ENCODE data around the gene GLIPR1L2. TPM values are rescaled to one million over a fixed set of nuclear protein-coding genes. Genes with fewer than 3 reads are reported as not detected.
"Not testable (repeated sequence)": the region's sequence is repeated elsewhere in the genome, so short reads cannot be mapped to it uniquely, and the experiment has no call there.

The GLIPR1L2 gene
- total RNA-seq: 0.09 and 0.14 TPM in 2 replicates

DNA sequence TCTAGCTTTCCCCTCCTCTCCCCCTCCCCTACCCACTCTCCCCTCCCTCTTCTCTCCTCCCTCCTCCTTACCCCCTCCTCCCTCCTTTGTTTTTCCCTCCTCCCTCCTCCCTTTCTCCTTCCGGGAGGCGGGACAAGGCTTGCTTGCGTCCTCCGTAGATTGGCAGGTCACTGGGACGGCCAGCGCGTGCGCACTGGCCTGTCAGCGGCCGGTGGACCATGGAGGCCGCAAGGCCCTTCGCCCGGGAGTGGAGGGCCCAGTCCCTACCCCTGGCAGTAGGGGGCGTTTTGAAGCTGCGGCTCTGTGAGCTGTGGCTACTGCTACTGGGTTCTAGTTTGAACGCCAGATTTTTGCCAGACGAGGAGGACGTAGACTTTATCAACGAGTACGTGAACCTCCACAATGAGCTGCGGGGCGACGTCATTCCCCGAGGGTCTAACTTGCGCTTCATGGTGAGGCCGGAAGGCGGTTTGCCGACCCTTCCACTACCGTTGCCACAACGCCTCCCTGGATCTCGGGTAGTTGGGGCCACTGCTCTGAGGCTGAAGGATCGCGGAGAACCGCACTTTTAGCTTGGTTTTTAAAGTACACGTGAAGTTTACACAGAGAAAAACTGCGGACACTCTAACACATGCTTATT, at the start of gene GLIPR1L2:
GLIPR1L2 (plus strand) TSS at position 191 of the 640 bp plus-strand sequence; CDS start at position 219, 28 bp downstream.
- intact Hi-C loops (cut with micrococcal nuclease): loop anchor here (1.0 to 10.0 kb wide), 8 partner anchors 57 to 1168 kb away; partner anchors contain the start of genes ATXN7L3B, GLIPR1, GLIPR1L1 and KRR1

DNA sequence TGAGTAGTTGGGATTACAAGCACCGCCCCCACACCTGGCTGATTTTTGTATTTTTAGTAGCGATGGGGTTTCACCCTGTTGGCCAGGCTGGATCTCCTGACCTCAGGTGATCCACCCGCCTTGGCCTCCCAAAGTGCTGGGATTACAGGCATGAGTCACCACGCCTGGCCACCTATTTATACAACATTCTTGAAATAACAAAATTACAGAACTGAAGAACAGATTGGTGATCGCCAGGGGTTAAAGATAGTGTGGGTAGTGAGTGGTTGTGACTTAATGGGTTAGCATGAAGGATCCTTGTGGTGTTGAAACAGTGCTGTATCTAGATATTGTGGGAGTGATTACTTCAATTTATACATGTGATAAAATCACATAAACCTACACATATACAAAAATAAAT, 49.0 kb upstream of the GLIPR1L2 start:
- intact Hi-C loops (cut with micrococcal nuclease): no loop called here

DNA sequence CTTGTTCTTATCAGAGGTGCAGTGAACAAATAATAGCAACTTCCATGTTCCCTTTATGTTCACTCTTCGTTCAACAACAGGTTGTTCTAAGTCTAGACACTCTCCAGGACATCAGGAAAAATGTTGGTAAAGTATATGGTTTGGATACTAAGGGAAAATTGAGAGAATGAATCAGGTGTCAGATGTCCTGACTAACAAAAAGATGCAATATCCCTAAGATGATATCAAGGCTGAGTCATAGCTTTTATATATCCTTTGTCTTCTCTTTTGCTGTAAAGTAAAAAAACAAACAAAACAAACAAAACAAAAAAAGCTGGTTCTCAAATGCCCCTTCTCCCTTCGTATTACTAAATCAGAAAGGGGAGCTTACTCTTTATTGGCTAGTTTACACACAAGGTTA, 45.4 kb upstream of the GLIPR1L2 start:
- intact Hi-C loops (cut with micrococcal nuclease): no loop called here

DNA sequence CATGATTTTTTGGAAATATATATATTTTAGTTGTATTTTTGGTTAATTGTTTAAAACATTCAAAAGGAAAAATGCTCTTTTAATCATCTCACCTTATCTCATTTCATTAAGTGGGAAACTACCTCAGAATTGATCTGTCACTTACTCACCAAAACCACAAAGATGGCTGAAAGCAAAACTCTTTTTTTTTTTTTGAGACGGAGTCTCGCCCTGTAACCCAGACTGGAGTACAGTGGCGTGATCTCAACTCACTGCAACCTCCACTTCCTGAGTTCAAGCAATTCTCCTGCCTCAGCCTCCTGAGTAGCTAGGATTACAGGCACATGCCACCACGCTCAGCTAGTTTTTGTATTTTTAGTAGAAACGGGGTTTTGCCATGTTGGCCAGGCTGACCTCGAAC, 44.7 kb upstream of the GLIPR1L2 start:
- intact Hi-C loops (cut with micrococcal nuclease): not testable (repeated sequence)

DNA sequence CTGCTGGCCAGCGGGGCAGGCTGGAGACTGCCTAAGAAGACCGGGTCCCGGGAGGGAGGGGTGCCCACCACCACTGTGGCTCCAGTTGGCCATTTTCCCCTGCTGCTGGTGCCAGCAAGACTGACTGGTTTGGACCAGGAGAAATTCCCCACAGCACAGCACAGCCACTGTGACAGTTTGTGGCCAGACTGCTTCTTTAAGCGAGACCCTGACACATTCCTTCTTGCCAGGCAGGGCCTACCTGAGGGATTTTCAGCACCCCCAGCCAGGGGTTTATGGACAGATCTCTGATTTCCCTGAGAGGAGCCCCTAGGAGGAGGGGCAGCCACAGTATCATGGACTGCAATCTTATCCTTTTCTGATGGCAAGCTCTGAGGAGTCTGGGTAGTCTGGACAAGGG, 40.9 kb upstream of the GLIPR1L2 start:
- intact Hi-C loops (cut with micrococcal nuclease): no loop called here

DNA sequence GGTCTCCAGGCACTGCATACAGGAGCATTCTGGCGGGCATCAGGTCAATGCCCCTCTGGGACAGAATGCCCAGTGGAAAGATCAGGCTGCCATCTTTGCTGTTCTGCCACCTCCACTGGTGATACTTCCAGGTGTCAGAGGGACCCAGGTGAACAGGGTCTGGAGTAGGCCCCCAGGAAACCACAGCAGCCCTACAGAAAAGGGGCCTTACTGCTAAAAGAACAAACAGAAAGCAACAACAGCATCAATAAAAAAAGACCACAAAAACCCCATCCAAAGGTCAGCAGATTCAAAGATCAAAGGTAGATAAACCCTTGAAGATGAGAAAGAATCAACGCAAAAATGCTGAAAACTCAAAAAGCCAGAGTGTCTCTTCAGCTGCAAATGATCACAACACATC, 40.5 kb upstream of the GLIPR1L2 start:
- intact Hi-C loops (cut with micrococcal nuclease): no loop called here

DNA sequence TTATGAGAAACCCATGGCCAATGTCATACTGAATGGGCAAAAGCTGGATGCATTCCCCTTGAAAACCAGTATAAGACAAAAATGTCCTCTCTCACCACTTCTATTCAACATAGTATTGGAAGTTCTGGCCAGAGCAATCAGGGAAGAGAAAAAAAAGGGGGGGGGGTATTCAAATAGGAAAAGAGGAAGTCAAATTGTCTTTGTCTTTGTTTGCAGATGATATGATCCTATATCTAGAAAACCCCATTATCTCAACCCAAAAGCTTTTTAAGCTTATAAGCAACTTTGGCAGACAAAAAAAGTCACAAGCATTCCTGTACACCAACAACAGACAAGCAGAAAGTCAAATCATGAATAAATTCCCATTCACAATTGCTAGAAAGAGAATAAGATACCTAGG, 36.9 kb upstream of the GLIPR1L2 start:
- intact Hi-C loops (cut with micrococcal nuclease): no loop called here

DNA sequence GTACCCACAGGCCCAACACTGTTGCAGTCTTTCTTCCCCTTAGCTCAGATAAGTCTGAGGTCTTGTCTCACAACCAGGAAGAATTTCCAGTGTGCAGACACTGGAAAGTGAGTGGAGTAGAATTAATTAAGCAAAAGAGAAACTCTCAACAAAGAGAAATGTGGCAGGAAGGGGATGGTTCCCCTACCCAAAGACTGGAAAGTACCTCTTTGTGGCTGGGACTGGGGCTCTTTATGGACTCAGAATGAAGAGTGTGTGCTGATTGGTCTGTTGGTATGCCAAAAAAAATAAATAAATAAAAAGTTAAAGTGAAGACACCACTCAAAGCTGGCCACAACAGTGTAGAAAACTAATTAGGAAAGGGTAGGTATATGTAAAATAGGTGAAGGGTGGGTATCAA, 30.0 kb upstream of the GLIPR1L2 start:
- intact Hi-C loops (cut with micrococcal nuclease): no loop called here

DNA sequence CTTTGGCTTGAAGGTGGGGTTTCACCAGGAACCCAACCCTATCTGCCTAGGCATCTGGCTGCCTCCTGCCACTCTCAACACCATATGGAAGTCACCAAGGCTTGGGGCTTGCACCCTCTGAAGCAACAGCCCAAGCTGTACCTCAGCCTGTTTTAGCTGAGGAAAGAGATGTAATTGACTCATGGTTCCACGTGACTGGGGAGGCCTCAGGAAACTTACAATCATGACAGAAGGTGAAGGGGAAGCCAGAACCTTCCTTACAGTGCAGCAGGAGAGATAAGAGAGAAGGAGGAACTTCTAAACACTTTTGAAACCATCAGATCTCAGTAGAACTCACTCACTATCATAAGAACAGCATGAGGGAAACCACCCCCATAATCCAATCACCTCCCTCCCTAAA, 29.5 kb upstream of the GLIPR1L2 start:
- intact Hi-C loops (cut with micrococcal nuclease): no loop called here

DNA sequence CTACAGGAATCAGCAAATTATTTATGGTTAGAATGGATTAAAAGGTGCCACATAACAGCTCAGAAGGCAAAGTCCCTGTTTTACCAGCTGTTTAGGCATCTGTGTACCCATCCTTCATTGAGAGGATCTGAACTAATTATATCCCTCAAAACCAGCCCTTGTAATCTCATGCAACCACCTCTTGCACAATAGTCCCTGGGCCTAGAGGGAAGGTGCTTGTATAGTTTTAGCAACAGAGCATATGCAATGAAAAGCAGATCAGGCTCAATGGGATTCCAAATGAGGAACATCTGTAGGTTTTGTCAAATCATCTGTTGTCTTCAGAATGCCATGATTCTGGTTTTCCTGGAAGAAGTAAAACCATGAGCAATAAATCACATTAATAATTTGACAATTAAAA, 26.0 kb upstream of the GLIPR1L2 start:
- intact Hi-C loops (cut with micrococcal nuclease): no loop called here

DNA sequence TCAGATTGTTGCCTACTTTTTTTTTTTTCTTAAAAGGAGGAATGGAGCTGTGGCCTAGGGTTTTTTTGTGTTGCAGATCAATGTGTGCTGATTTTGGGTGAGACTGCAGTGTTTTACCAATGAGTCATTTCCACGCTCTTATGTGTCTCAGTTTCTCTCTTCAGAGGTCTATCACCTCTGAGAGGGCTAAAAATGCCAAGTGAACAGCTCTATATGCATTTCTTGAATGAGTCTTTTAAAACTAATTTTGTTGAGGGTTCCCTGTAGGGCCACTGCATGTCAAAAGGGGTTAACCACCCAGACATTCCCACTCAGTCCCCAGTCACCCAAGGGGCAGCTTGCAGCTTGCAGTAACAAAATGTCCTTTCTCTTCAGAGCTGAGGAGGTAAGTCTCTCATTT, 24.3 kb upstream of the GLIPR1L2 start:
- intact Hi-C loops (cut with micrococcal nuclease): no loop called here

DNA sequence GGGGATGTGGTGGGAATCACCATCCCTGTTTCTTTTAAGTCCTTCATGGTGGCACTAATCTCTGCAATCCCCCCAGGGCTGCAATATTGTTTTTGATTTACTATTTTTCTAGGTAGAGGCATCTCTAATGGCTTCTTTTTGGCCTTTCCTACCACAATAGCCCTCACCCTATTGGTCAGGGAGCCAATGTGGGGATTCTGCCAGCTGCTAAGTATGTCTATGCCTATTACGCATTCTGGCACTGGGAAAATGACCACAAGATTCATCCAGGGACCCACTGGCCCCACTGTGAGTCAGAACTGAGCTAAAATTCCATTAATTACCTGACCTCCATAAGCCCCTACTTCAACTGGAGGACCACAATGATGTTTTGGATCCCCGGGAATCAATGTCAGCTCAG, 15.9 kb upstream of the GLIPR1L2 start:
- intact Hi-C loops (cut with micrococcal nuclease): no loop called here

DNA sequence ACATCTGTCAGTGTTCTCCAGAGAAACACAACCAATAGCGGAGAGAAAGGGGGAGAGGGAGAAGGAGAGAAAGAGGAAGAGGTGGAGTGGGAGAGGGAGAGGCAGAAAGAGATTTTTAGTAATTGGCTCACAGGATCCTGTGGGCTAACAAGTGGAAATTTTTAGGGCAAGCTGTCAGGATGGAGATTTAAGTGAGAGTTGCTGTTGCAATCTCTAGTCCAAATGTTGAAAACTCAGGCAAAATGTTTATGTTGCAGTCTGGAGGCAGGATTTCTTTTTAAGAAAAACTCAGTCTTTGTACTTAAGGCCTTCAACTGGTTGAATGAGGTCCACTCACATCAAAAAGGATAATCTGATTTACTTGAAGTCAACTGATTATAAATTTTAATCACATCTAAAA, 12.5 kb upstream of the GLIPR1L2 start:
- intact Hi-C loops (cut with micrococcal nuclease): no loop called here

DNA sequence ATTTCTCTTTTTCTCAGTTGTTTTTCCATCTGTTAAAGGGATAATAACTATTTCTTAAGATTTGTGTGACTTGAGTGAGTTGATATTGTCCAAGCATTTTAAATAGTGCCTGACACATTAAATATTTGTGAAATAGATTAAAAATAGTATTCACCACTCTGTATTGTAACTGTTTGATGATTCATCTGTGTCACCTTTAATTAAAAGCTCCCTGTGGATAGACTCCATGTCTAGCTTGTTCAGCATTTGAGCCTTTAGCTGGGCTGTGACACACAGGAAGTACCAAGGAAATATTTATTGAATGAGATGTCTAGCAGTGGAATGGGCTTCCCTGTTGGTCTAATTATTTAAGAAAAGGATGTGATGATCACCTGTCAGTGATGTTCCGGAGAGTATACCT, 1.8 kb upstream of the GLIPR1L2 start:
- intact Hi-C loops (cut with micrococcal nuclease): no loop called here

DNA sequence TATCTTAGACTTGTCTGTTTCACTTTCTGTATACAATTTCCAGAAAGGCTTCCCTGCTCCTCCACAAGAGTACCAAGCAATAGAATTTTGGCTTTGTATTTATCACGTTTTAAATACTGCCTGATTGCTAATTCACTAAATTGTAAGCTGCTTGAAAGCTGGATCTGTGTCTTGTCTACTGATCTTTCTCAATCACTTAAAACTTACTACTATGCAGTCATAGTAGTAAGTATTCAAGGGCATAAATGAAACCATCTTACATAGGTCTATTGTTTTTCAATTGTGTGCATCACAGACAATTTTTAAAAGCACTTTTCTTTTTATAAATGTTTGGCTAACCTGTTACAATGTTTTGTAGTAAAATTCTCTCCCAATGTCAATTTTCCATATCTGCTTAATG, 1.2 kb upstream of the GLIPR1L2 start:
- intact Hi-C loops (cut with micrococcal nuclease): loop anchor here (1.0 to 10.0 kb wide), 6 partner anchors 122 to 1169 kb away; partner anchors contain the start of genes ATXN7L3B, KRR1, NAP1L1 and OSBPL8

DNA sequence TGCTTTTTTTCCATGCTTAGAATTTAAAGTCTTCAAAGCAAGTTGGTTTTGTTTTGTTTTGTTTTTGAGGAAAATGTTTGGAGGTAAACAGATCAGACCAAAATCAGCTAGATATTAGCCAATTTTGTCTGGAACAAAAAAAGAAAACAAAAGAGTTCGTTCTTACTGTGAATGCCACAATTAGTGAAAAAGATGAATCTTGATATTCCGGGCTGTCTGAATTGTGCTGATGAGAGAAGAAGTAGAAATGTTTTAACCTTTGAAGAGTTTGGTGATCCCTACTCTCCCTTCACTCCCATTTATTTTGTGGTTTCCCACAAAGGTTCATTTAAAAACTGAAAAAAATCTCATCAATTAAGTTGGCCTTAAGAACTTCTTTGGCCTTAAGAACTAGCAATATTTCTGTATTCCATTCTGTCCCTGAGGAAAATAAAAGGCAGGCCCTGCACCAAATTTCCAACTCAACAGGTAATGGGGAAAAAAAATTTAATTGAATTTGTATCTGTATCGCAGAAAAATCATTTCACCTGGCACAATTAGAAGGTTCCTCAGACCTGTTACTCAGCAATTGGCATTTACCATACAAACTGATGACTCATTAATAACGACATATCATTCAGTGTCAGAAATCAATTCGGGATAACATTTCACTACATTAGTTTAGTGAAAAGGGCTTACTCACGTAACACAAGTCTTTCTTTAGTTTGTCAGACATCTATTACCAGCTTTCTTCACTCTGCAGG, 562 bp upstream of the GLIPR1L2 start:
- intact Hi-C loops (cut with micrococcal nuclease): loop anchor here (1.0 to 10.0 kb wide), 6 partner anchors 121 to 1168 kb away; partner anchors contain the start of genes ATXN7L3B, KRR1, NAP1L1 and OSBPL8

DNA sequence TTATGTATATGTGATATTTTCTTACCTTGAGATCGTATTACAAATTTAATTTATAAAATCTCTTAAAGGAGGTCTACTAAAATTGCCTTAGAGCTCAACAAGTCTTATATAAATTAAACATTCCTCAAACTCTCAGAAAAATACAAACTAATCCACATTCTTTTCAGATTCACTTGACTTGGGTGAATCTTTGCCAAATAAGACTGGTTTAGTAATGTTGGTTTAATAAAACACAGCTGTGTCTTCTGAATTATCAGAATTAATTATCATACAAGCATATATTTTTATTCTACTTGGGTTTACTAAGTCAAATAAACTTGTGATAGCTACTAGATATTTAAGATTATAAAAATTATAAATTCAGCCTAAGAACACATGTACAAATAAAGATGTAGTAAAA, 13.3 kb downstream of the GLIPR1L2 start:
- intact Hi-C loops (cut with micrococcal nuclease): no loop called here

DNA sequence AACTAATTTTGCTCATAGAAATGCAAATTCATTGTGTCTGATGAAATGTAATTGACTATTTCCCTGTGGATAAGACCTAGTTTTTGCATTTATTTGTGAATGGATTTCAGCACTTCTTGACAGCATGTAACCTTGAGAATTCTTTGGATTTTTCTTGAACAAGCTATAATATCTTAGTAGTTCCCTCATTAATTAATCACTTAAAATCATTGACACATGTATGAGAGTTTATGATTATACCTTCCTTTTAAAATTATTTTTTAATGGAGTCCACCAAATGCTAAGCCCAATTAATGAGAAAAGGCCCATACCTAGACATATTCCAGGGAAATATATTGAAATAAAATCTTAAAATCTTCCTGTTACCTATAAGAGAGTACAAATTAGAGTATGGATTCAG, 16.8 kb downstream of the GLIPR1L2 start:
- intact Hi-C loops (cut with micrococcal nuclease): no loop called here

DNA sequence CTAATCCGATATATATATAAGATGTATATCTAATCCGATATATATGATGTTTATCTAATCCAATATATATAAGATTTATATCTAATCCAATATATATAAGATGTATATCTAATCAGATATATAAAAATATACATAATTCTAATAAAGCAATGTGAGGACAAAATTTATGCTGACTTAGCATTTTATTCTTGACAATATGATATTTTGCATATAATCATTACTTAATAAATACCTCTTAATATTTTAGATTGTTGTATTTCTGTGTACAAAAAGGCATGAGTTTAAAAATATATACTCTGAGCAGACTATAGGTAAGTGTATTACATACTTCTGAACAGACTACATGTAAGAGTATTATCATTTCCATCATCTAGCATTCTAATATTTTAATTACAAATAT, 18.9 kb downstream of the GLIPR1L2 start:
- intact Hi-C loops (cut with micrococcal nuclease): no loop called here

DNA sequence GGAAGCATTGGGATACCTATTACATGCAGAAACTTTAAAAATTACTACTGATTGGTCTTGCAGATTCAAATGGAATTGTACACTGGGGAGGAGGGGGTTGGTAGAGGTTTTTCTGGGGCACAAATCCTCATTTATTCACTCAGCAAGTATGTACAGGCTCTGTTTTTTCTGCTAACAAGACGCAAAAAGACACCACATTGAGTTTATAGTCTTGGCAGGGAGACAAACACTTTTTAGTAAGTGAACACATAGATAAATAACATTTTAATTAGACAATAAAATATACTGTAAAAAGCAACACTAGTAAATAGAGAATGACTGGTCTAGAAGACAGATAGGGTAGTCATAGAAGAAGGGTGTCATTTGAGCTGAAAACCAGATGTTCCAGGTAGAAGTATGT, 23.8 kb downstream of the GLIPR1L2 start:
- intact Hi-C loops (cut with micrococcal nuclease): no loop called here

DNA sequence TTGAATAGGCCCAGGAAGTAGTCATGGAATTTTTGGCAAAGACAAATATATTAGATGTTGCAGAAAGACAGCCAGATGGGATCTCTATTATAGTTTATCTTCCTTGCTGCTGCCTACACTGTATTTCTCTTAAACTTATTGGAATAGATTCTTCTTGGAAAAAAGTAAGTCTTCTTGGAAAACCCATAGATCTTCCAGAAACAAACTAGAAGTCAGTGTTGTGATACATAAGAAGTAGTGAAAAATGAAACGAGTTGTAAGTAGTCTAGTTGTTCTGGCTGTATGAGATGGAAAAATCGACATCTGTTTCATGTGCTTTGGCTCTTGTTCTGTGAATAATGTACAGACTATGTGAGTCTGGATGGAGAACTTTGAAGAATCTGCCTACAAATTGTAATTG, 29.0 kb downstream of the GLIPR1L2 start:
- intact Hi-C loops (cut with micrococcal nuclease): no loop called here

DNA sequence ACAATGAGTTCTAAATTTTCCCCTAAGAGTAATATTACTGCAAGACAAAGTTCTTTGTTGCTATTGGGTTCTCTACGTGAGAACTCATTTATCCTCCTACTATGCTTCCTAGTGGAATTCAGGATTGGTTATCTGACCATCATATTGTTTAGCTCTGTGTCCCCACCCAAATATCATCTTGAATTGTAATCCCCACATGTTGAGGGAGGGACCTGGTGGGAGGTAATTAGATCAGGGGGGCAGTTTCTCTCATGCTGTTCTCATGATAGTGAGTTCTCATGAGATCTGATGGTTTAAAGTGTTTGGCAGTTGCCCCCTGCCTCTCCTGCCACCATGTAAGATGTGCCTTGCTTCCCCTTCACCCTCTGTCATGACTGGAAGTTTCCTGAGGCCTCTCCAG, 36.6 kb downstream of the GLIPR1L2 start:
- intact Hi-C loops (cut with micrococcal nuclease): no loop called here

DNA sequence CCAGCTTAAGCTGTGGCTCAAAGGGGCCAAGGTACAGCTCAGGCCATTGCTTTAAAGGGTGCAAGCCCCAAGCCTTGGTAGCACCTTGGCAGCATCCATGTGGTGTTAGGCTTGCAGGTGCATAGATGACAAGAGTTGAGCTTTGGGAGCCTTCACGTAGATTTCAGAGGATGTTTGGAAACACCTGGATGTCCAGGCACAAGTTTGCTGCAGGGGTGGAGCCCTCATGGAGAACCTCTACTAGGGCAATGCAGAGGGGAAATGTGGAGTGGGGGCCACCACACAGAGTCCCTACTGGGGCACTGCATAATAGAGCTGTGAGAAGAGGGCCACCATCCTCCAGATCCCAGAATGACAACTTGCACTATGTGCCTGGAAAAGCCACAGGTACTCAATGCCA, 37.9 kb downstream of the GLIPR1L2 start:
- intact Hi-C loops (cut with micrococcal nuclease): no loop called here
